ENCODE data around the gene RNF213. TPM values are rescaled to one million over a fixed set of nuclear protein-coding genes. Genes with fewer than 3 reads are reported as not detected.

RNF213 gene
- total and polyA plus RNA-seq, 8 donors, result 21.9 to 94.7 (median 37.8) TPM

DNA sequence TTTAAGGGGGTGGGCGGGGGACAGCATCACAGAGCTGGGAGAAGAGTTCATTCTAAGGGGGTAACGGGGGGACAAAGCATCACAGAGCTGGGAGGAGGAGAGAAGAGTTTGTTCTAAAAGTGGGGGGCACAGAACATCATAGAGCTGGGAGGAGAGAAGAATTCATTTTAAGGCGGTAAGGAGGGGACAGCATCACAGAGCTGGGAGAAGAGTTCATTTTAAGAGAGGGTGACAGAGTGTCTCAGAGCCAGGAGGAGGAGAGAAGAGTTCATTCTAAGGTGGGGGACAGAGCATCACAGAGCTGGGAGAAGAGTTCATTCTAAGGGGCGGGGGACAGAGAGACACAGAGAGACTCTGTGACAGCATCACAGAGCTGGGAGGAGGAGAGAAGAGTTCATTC lies 182.1 kb downstream of the RNF213 start:
- no peak for FAIRE-seq
- WGBS, 2 donors, result 69 to 93% methylated on average over 4 of the region's 4 CpGs

DNA sequence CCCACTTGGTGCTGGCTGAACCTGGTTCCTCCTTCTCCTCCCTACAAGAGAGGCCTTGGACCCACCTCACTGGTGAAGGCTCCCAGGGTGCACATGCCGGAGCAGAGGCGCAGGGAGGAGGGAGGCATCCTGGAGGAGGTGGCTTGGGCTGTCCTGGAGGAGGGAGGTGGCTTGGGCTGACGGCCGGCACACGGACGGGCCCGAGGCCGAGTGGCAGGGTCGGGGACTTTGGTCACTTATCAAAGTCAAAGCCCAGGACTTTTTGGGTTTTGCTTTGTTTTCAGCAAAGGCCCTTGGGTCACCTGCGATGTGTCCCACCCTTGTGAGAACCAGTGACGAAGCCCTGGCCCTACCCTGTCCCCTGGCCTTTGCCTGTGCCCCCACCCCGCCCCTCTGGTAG lies 182.8 kb downstream of the RNF213 start:
- no peak for FAIRE-seq
- WGBS, 2 donors, result 33 to 71% methylated on average over 9 to 12 of the region's 12 CpGs
- H3K4me1 ChIP-seq, result peaks cover 0 to 8% (median 6%) of the 10 kb centered on the region in 3 donors
- no peaks in the 10 kb centered on the region for H3K9me3 ChIP-seq
- TF ChIP-seq, protein P1, sequence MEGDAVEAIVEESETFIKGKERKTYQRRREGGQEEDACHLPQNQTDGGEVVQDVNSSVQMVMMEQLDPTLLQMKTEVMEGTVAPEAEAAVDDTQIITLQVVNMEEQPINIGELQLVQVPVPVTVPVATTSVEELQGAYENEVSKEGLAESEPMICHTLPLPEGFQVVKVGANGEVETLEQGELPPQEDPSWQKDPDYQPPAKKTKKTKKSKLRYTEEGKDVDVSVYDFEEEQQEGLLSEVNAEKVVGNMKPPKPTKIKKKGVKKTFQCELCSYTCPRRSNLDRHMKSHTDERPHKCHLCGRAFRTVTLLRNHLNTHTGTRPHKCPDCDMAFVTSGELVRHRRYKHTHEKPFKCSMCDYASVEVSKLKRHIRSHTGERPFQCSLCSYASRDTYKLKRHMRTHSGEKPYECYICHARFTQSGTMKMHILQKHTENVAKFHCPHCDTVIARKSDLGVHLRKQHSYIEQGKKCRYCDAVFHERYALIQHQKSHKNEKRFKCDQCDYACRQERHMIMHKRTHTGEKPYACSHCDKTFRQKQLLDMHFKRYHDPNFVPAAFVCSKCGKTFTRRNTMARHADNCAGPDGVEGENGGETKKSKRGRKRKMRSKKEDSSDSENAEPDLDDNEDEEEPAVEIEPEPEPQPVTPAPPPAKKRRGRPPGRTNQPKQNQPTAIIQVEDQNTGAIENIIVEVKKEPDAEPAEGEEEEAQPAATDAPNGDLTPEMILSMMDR (IDR thresholded peaks at IDR 0.05), result no peak
- peak in 2 of 6 donors; percentile 18 to 56 for DNase-seq
- no peak for ATAC-seq
- H3K27ac ChIP-seq, result no peak overlapping the region
- H3K4me3 ChIP-seq, result no peak overlapping the region
- H3K27me3 ChIP-seq, result no peaks in the 10 kb centered on the region
- H3K36me3 ChIP-seq, result no peaks in the 10 kb centered on the region
- intact Hi-C loops (cut with DNase I), result no loop called here

More for the DNA sequence above, 182.1 kb downstream of the RNF213 start:
- Histone ChIP-seq H3K27ac (no peak overlapping the region), H3K4me3 (no peak overlapping the region), H3K36me3 (no peaks in the 10 kb centered on the region), H3K4me1 (peaks cover 0 to 8% (median 6%) of the 10 kb centered on the region in 3 donors), H3K9me3 (no peaks in the 10 kb centered on the region), H3K27me3 (no peaks in the 10 kb centered on the region)
- DNase-seq (no peak), ATAC-seq (no peak)
- TF ChIP-seq, protein P1 (IDR thresholded peaks at IDR 0.05), result no peak
- intact Hi-C loops (cut with DNase I), result no loop called here

DNA sequence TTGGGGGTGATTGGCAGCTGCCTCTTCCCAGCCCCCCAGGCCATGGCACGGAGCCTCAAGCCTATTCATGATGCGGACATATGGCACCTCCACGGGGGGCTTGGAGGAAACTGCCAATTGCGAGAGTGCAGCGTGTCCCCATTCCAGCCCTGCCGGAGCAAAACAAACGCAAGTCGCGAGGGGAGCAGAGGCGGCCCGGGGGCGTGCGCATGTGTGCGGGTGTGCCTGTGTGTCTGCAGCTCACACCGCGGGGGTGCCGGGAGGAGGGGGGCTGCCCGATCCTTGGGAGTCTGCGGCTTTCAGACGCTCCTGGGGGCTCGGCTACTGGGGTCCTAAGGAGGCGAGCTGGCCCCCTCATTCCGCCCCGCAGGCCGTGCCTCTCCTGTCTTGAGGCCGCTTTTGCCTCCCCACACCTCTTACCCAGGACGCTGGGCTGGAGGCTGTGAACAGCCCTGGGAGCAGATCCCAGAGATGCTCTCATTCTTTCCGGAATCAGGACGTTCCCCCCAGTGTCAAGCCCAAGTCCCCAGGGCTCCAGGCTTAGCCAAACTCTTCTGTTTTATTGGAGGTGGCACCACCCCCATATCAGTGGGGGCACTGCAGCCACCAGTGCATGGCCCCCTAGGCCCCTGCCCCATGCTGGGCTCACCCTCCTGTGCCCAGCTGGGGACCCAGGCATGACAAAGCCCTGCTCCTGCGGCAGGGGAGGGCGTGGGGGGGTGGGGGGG lies 183.4 kb downstream of the RNF213 start:
- Histone ChIP-seq H3K36me3 (no peaks in the 10 kb centered on the region), H3K27me3 (no peaks in the 10 kb centered on the region), H3K9me3 (no peaks in the 10 kb centered on the region), H3K4me3 (no peak overlapping the region), H3K27ac (no peak overlapping the region), H3K4me1 (peaks cover 0 to 8% (median 6%) of the 10 kb centered on the region in 3 donors)
- no peak for ATAC-seq
- intact Hi-C loops (cut with DNase I), result no loop called here
- WGBS, 2 donors, result 69 to 78% methylated on average over 29 to 31 of the region's 31 CpGs
- peak in 2 of 6 donors; percentile 19 to 62 for DNase-seq
- TF ChIP-seq, protein P1 (IDR thresholded peaks at IDR 0.05), result no peak
- no peak for FAIRE-seq

DNA sequence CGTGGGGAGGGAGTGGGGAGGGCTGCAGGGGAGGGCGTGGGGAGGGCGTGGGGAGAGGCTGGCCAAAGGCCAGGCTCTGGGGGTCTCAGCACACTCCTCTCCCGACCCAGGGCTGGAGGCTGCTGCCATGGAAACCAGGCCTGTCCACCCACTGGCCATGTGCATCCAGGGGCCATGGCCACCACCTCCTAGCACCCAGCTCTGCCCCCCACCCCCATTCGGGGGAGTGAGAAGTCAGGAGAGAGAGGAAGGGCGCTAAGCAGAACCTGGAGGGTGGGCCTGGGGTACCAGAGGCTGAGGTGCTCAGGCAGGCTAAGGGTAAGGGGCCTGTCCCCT lies 184.0 kb downstream of the RNF213 start:
- Histone ChIP-seq H3K36me3 (no peaks in the 10 kb centered on the region), H3K27me3 (no peaks in the 10 kb centered on the region), H3K4me3 (no peak overlapping the region), H3K9me3 (no peaks in the 10 kb centered on the region), H3K4me1 (peaks cover 0 to 8% (median 6%) of the 10 kb centered on the region in 3 donors), H3K27ac (no peak overlapping the region)
- intact Hi-C loops (cut with DNase I), result no loop called here
- TF ChIP-seq, protein P1 (IDR thresholded peaks at IDR 0.05), result no peak
- ATAC-seq (no peak), FAIRE-seq (no peak), DNase-seq (peak in 1 of 6 donors; percentile 69)
- 70 to 84% methylated on average over 4 to 5 of the region's 6 CpGs for WGBS, 2 donors
